Stimulated activated naive CD8-positive, alpha-beta T cell treated with anti-CD3 and anti-CD28 coated beads, Interleukin-15, Interleukin-2, amounts not matched to agents 100 ng/mL and 50 ng/mL, for 24 hours (primary cell): ENCODE data around the gene BCAS1.
"Not testable (repeated sequence)": the region's sequence is repeated elsewhere in the genome, so short reads cannot be mapped to it uniquely, and the experiment has no call there.

ENCODE experiments used
- H3K27ac Mint-ChIP-seq: one replicate; pipeline ENCODE4 v1.8.0; 2021; ENCODE audit warnings: mild to moderate bottlenecking, mixed read lengths
- H3K27me3 Mint-ChIP-seq: one replicate; pipeline ENCODE4 v1.8.0; 2021; ENCODE audit warnings: mixed read lengths
- H3K36me3 Mint-ChIP-seq: one replicate; pipeline ENCODE4 v1.8.0; 2021; ENCODE audit warnings: low read depth, mixed read lengths
- H3K4me1 Mint-ChIP-seq: one replicate; pipeline ENCODE4 v1.8.0; 2021; ENCODE audit warnings: low read depth, mixed read lengths
- H3K4me3 Mint-ChIP-seq: one replicate; pipeline ENCODE4 v1.8.0; 2021; ENCODE audit warnings: mild to moderate bottlenecking, mixed read lengths
- H3K9me3 Mint-ChIP-seq: one replicate; pipeline ENCODE4 v1.8.0; 2021; ENCODE audit warnings: mixed read lengths

The BCAS1 gene

DNA sequence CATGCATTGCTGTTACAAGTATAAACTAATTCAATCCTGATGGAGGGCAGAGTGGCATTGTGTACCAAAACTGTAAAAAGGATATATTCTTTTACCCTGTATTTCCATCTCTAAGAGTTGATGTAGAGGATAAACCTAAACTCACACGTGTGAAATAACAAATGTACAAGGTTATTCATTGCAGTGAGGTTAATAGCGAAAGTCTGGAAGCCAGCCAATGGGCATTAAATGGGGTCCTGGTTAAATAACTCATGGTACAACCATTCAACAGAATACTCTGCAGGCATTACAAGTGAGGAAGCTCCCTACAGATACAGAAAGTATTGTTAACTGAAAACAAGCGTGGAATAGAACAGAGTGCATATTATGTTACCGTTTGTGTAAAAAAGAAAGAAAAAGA is 56.9 kb downstream of the BCAS1 start:
- H3K36me3 Mint-ChIP-seq, result no peaks in the 10 kb centered on the region
- H3K9me3 Mint-ChIP-seq, result no peaks in the 10 kb centered on the region
- no peak overlapping the region for H3K27ac Mint-ChIP-seq
- peaks cover 18% of the 10 kb centered on the region for H3K27me3 Mint-ChIP-seq
- no peak overlapping the region for H3K4me3 Mint-ChIP-seq
- H3K4me1 Mint-ChIP-seq, result peaks cover 7% of the 10 kb centered on the region

DNA sequence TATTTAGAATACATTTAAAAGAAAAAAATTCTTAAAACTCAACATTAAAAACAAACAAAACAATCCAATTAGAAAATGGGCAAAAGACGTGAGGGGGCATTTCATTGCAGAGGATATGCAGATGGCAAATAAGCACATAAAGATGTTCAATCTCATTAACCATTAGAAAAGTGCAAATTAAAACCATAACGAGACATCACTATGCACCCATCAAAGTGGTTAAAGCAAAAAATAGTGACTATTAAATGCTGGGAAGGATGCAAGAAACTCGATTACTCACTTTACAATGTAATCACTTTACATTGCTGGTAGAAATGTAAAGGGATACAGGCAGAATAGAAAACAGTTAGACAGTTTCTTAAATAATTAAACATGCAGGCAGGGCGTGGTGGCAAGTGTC is 59.0 kb downstream of the BCAS1 start:
- Mint-ChIP-seq H3K27ac (no peak overlapping the region), H3K4me1 (no peaks in the 10 kb centered on the region), H3K27me3 (peaks cover 23% of the 10 kb centered on the region), H3K4me3 (no peak overlapping the region), H3K36me3 (no peaks in the 10 kb centered on the region), H3K9me3 (no peaks in the 10 kb centered on the region)

DNA sequence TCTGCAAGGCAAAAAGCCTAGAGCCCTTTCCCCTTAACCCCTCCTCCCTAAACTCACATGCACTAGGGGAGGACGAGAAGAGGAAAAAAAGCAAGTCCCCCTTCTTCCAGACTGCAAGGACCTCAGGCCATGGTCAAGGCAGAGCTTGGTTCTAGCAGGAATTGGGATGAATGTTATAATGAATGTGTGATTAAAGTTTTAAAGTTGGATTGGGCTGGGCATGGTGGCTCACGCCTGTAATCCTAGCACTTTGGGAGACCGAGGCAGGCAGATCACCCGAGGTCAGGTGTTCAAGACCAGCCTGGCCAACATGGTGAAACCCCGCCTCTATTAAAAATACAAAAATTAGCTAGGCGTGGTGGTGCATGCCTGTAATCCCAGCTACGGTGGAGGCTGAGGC is 64.2 kb downstream of the BCAS1 start:
- not testable (repeated sequence) for H3K4me3 Mint-ChIP-seq, H3K36me3 Mint-ChIP-seq, H3K4me1 Mint-ChIP-seq, H3K27ac Mint-ChIP-seq
- peaks cover 19% of the 10 kb centered on the region for H3K9me3 Mint-ChIP-seq
- H3K27me3 Mint-ChIP-seq, result peaks cover 31% of the 10 kb centered on the region

DNA sequence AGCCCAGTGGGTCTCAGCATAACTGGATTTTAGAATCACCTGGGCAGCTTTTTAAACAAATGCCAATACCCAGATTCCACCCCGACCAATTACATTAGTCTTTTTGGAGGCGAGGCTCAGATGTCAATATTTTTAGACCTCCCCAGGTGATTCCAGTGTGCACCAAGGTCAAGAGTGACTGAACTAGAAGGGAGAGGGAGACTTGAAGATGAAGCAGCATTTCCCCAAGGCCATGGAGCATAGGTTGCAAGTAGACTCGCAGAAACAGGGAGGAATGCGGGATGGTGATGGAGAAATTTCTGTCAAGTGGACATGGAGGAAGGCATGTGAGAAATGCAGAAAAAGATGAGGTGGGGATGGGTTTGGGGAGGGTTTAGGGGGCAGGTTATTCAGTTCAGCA is 64.9 kb downstream of the BCAS1 start:
- no peak overlapping the region for H3K4me3 Mint-ChIP-seq
- H3K4me1 Mint-ChIP-seq, result peaks cover 4% of the 10 kb centered on the region
- peaks cover 29% of the 10 kb centered on the region for H3K27me3 Mint-ChIP-seq
- no peaks in the 10 kb centered on the region for H3K36me3 Mint-ChIP-seq
- H3K27ac Mint-ChIP-seq, result no peak overlapping the region
- peaks cover 26% of the 10 kb centered on the region for H3K9me3 Mint-ChIP-seq

DNA sequence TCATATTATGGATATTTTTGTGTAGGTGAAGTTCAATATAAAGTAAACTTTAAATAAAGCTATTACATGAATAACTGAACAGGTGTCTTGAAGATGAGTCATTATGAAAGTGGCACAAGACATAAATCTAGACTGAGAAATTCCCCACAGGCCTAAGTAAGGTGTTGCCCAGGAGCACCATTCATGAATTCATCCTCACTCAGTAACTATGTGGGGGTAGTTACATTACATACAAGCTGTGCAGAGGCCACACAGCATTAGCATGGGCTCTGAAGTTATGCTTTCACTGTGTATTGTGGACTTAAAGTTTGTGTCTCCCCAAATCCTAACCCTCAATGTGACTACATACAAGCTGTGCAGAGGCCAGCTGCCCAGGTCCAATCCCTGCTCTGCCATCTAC is 65.9 kb downstream of the BCAS1 start:
- Mint-ChIP-seq H3K4me3 (no peak overlapping the region), H3K27ac (no peak overlapping the region), H3K9me3 (peaks cover 29% of the 10 kb centered on the region), H3K4me1 (peaks cover 4% of the 10 kb centered on the region), H3K27me3 (peaks cover 20% of the 10 kb centered on the region), H3K36me3 (no peaks in the 10 kb centered on the region)

DNA sequence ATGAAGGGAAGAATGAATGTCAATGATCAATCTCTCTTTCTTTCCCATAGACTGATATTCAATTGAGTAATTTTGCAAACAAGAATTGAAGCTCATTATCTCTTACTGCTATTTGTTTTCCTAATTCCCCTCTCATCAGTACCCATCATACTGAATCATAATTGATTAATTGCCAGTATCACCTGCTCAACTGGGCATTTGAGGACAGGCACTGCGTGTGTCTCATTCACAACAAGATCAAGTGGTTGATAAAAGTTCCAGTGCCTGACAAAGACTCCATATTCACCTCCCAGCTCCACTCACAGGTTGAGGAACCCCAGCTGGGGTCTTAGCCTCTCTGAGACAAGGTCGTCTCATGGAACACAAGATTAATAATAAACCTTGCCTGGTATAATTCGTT is 67.7 kb downstream of the BCAS1 start:
- peaks cover 19% of the 10 kb centered on the region for H3K27me3 Mint-ChIP-seq
- no peak overlapping the region for H3K27ac Mint-ChIP-seq
- H3K36me3 Mint-ChIP-seq, result no peaks in the 10 kb centered on the region
- H3K4me3 Mint-ChIP-seq, result no peak overlapping the region
- peaks cover 29% of the 10 kb centered on the region for H3K9me3 Mint-ChIP-seq
- H3K4me1 Mint-ChIP-seq, result peaks cover 4% of the 10 kb centered on the region

DNA sequence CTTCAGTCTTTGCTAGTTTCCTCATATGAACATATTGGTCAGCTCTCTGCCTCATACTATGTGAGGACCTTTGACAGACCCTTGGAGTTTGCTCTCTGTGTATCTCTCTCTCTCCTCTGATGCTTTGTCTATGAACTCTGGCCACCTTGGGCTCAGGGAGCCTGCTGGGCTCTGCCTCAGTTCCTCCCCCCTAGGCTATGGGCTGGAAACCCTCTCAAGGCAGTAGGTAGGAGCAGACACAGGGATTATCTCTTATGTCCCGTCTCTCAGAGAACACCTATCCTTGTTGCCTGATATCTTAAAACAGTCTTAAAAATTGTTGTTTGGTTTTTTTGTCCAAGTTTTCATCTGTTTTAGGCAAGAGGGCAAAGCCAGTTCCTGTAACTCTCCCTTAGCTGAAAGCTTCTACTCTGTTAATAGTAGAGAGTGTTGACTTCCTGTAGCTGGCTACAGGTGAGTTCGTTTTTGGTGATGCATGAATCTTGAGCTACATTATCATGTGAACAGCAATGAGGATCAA is 68.3 kb downstream of the BCAS1 start:
- peaks cover 29% of the 10 kb centered on the region for H3K9me3 Mint-ChIP-seq
- peaks cover 14% of the 10 kb centered on the region for H3K27me3 Mint-ChIP-seq
- no peaks in the 10 kb centered on the region for H3K36me3 Mint-ChIP-seq
- peaks cover 4% of the 10 kb centered on the region for H3K4me1 Mint-ChIP-seq
- H3K4me3 Mint-ChIP-seq, result no peak overlapping the region
- no peak overlapping the region for H3K27ac Mint-ChIP-seq

DNA sequence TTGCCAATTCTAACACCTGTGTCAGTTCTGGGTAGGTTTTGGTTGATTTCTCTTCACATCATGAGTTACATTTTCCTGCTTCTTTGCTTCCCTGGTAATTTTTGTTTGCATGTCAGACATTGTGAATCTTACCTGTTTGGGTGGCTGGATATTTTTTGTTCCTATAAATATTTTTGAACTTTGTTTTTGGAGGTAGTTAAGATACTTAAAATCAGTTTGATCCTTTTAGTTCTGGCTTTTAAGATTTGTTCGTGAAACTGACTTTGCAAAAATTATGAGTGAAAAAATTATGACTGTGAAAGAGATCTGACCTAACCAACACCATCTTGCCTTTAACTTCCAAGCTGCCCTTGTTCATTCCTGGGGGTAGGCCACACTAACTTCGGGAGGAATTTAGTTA is 69.5 kb downstream of the BCAS1 start:
- Mint-ChIP-seq H3K9me3 (peaks cover 29% of the 10 kb centered on the region), H3K4me3 (no peak overlapping the region), H3K27me3 (peaks cover 15% of the 10 kb centered on the region), H3K36me3 (no peaks in the 10 kb centered on the region), H3K4me1 (peaks cover 4% of the 10 kb centered on the region), H3K27ac (no peak overlapping the region)

DNA sequence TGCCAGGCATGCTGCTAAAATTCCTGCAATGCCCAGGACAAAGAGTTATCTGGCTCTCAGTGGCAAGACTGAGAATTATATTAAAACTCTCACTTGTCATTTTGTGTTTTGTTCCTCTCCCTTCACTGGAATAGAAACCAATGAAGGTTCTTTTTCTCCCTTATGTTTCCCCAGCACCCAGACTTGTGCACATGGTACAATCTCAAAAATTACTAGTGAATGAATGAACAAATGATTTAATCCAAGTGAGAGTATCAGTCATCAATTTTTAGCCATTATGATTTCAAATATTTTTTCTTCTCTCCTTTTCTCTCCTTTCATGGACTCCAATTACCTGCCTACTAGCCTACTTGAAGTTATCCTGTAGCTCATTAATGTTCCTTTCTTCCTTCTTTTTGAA is 70.1 kb downstream of the BCAS1 start:
- H3K27me3 Mint-ChIP-seq, result peaks cover 11% of the 10 kb centered on the region
- no peaks in the 10 kb centered on the region for H3K36me3 Mint-ChIP-seq
- H3K4me3 Mint-ChIP-seq, result no peak overlapping the region
- H3K9me3 Mint-ChIP-seq, result peaks cover 29% of the 10 kb centered on the region
- H3K4me1 Mint-ChIP-seq, result peaks cover 4% of the 10 kb centered on the region
- no peak overlapping the region for H3K27ac Mint-ChIP-seq

DNA sequence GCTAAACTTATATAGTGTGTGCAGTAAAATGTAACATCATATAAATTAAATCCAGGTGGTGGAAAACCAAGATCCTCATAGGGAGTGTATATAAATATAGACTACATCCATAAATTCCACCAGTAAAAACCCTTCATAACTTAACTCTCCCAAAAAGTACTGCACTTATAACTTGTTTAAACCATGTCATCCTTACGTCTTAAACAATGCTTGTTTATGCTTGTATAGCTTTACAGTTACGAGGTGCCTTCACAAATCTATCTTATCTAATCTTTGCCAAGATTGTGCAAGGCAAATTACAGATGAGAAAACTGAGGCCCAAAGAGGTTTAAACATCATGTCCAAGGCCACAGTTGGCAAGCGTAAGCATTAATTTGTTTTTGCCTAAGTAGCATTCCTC is 71.3 kb downstream of the BCAS1 start:
- Mint-ChIP-seq H3K4me3 (no peak overlapping the region), H3K4me1 (peaks cover under 1% of the 10 kb centered on the region), H3K27ac (no peak overlapping the region), H3K9me3 (peaks cover 29% of the 10 kb centered on the region), H3K27me3 (peaks cover 12% of the 10 kb centered on the region), H3K36me3 (no peaks in the 10 kb centered on the region)

DNA sequence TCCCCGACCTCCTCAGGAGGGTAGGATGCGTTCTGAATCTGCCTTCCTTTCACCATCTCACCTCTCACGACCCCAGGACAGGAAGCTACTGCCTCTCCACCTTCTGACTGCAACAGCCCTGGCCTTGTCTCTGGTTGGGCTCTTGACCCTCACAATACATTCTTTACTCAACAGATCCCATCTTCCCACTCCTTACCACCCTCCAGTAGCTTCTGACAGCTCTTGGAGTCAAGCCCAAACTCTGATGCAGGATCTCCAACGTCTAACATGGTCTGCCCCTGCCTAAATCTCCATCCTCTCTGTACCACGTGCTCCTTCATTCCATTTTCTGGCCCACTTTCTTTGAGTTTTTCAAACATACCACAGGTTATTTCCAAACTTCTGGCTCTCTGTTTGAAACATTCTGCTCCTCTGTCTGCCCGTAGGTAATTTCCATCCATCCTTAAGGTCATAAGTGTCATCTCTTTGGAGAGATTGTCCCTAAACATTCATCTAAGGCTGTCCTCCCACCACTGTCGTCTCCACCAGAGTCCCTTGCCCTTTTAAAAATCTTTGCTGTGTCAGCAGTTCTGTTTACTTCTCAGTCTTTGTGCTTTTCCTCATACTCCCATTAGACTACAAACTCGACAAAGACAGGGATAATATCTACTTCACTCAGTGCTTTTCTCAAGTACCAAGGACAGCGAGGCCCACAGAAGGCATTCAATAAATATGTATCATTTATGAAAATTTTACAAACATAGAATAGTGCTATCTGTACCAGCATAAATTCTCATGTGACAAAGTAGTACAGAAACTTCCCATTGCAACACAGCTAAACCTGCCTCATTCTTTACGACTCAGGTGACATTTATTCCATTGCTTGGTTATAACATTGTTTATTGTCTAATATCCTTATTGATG is 73.6 kb downstream of the BCAS1 start:
- Mint-ChIP-seq H3K36me3 (no peaks in the 10 kb centered on the region), H3K4me3 (no peak overlapping the region), H3K9me3 (peaks cover 15% of the 10 kb centered on the region), H3K27me3 (peaks cover 24% of the 10 kb centered on the region), H3K27ac (no peak overlapping the region), H3K4me1 (no peaks in the 10 kb centered on the region)

DNA sequence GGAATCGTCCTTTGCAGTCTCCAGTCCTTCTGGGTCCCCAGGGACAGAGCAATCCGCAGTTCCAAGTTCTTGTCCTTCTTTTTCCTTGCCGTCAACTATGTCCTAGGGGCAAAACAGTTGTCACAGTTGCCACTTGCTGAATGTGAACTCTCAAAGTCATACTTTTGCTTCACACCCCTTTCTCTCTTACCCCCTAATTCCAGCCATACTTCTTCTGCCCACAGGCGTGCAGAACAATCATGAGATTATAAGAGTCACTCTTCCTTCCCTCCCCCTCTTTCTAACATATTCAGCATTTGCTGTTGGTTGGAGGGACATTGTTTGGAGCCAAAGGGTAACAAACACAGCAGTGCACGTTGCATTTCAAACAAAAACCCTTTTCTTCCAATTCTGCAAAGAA is 74.4 kb downstream of the BCAS1 start:
- Mint-ChIP-seq H3K36me3 (no peaks in the 10 kb centered on the region), H3K27me3 (peaks cover 28% of the 10 kb centered on the region), H3K27ac (no peak overlapping the region), H3K9me3 (peaks cover 7% of the 10 kb centered on the region), H3K4me3 (no peak overlapping the region), H3K4me1 (no peaks in the 10 kb centered on the region)

DNA sequence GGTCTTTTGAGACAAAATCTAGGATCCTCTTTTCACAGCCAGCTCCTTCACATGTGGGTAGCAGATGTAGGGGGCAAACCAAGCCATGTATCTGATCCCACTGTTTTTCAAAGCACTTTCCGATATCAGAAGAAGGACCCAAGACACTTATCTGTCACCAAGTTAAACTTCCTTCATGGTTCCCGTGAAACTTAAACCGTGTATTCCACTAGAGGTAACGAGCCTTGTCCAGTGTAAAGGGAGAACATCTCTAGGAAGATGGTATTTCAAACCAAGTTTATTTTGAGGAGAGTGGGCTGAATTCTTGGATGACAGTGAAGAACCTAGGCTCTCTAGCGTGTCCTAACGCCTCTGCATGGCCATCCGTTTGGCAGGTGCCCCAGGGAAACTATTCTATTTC is 76.3 kb downstream of the BCAS1 start:
- Mint-ChIP-seq H3K27ac (no peak overlapping the region), H3K4me3 (no peak overlapping the region), H3K27me3 (peaks cover 31% of the 10 kb centered on the region), H3K9me3 (no peaks in the 10 kb centered on the region), H3K4me1 (no peaks in the 10 kb centered on the region), H3K36me3 (no peaks in the 10 kb centered on the region)

DNA sequence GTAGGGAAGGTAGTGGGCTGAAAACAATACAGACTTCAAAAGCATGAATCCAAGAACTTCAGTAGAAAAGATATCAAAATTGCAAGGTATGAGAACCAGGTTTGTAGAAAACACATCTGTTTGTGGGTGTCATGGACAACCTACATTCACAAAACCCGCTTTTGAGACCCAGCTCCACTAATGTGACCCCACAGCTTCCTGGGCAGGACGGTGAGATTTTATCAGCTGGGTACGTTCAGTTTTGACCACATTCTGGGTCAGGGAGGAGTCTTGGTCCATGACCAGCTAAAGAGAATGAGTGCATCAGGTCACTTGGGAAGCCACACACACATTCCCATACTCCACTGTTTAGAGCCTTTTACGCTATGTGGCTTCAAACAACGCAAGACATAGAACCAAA is 77.1 kb downstream of the BCAS1 start:
- Mint-ChIP-seq H3K4me1 (no peaks in the 10 kb centered on the region), H3K27me3 (peaks cover 31% of the 10 kb centered on the region), H3K27ac (no peak overlapping the region), H3K4me3 (no peak overlapping the region), H3K9me3 (no peaks in the 10 kb centered on the region), H3K36me3 (no peaks in the 10 kb centered on the region)

DNA sequence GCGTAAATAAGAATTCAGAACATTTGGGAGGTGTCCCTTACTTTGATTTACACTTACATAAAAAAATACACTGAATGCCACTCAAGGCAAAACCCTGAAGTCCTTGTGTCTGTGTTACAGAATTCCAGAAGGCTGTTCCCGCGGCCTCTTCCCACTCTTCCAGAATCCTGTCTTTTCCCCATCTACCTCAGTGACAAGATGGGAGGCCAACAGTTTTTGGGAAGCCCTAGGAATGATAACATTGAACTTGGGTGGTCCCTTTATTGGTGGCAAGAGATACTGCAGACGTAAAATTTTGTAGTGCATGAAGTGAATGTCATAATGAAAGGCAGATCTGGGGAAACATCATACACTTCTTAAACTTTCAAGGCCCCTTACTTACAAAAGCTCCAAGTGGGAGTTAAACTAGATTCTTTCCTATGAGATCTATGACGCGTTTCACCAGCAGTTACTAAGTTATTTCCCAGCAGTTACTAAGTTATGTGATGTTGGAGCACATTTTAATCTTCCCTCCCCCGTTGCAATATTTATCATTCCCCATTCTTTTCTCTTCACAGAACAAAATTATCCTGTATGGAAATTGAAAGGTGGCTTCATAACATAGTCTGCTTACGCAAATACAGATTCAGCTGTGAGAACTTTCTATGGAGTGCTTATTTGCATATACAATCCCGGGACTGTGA is 79.5 kb downstream of the BCAS1 start:
- Mint-ChIP-seq H3K4me3 (no peak overlapping the region), H3K4me1 (no peaks in the 10 kb centered on the region), H3K27ac (no peak overlapping the region), H3K36me3 (no peaks in the 10 kb centered on the region), H3K27me3 (peaks cover 28% of the 10 kb centered on the region), H3K9me3 (no peaks in the 10 kb centered on the region)
